Mesendoderm (in vitro differentiated cells): ENCODE data around the gene ATP6V0C.
A peak's percentile ranks its signal among the peaks of the same experiment; 100 is the strongest.

Experiments
- DNase-seq: peaks from one replicate; pipeline ENCODE4 v3.0.0; 2013
- H2AK5ac ChIP-seq: 2 replicates; pipeline ENCODE4 v1.6.1; 2013; ENCODE audit warnings: low read length, inconsistent platforms
- H2BK120ac ChIP-seq: 2 replicates; pipeline ENCODE4 v1.6.1; 2013; ENCODE audit warnings: low read depth, mild to moderate bottlenecking, low read length, moderate library complexity, mixed read lengths
- H2BK15ac ChIP-seq: replicated peaks from 2 replicates; pipeline ENCODE4 v1.6.1; 2013; ENCODE audit warnings: low read depth, mild to moderate bottlenecking, moderate library complexity
- H2BK5ac ChIP-seq: 2 replicates; pipeline ENCODE4 v1.6.1; 2013; ENCODE audit warnings: low read length, inconsistent platforms
- H3K18ac ChIP-seq: 2 replicates; pipeline ENCODE4 v1.6.1; 2013; ENCODE audit warnings: mild to moderate bottlenecking, low read length, mixed read lengths
- H3K23ac ChIP-seq: one replicate; pipeline ENCODE4 v1.6.1; 2013; ENCODE audit warnings: low read length
- H3K27ac ChIP-seq: 2 replicates; pipeline ENCODE4 v1.5.1; 2013; ENCODE audit warnings: low read depth, mild to moderate bottlenecking, inconsistent platforms, low read length, moderate library complexity
- H3K27me3 ChIP-seq: 2 replicates; pipeline ENCODE4 v1.6.1; 2013; ENCODE audit warnings: low read length, control low read depth, mild to moderate bottlenecking, inconsistent platforms; ENCODE audit not compliant: insufficient read depth, poor library complexity
- H3K36me3 ChIP-seq: 2 replicates; pipeline ENCODE4 v1.6.1; 2013; ENCODE audit warnings: low read length, inconsistent platforms; ENCODE audit not compliant: control insufficient read depth, insufficient read depth
- H3K4ac ChIP-seq: one replicate; pipeline ENCODE4 v1.6.1; 2013; ENCODE audit warnings: low read depth, mild to moderate bottlenecking, low read length, moderate library complexity
- H3K4me1 ChIP-seq: 2 replicates; pipeline ENCODE4 v1.6.1; 2013; ENCODE audit warnings: low read depth, low read length, inconsistent platforms; ENCODE audit not compliant: control insufficient read depth
- H3K4me2 ChIP-seq: 2 replicates; pipeline ENCODE4 v1.6.1; 2013; ENCODE audit warnings: low read length
- H3K4me3 ChIP-seq: 2 replicates; pipeline ENCODE4 v1.5.1; 2013; ENCODE audit warnings: mild to moderate bottlenecking, low read length
- H3K56ac ChIP-seq: one replicate; pipeline ENCODE4 v1.6.1; 2013; ENCODE audit warnings: low read length
- H3K79me1 ChIP-seq: 2 replicates; pipeline ENCODE4 v1.6.1; 2013; ENCODE audit warnings: low read length, inconsistent platforms
- H3K79me2 ChIP-seq: 2 replicates; pipeline ENCODE4 v1.6.1; 2013; ENCODE audit warnings: mild to moderate bottlenecking, low read length; ENCODE audit not compliant: control insufficient read depth, insufficient read depth
- H3K9ac ChIP-seq: 2 replicates; pipeline ENCODE4 v1.6.1; 2013; ENCODE audit warnings: low read length, inconsistent platforms
- H4K5ac ChIP-seq: one replicate; pipeline ENCODE4 v1.6.1; 2013; ENCODE audit warnings: low read length
- H4K8ac ChIP-seq: one replicate; pipeline ENCODE4 v1.6.1; 2013; ENCODE audit warnings: low read depth, mild to moderate bottlenecking, control low read depth, low read length, moderate library complexity
- WGBS: extraction: QIAGEN DNeasy Blood & Tissue Kit; methylation state at CpG from one replicate; pipeline ENCODE4 v1.1.7; 2013; ENCODE audit warnings: low lambda C conversion rate, missing lambda C conversion rate; ENCODE audit not compliant: insufficient coverage; ENCODE audit errors: extremely low coverage; 5-methylcytosine and 5-hydroxymethylcytosine counted together

ATP6V0C gene

DNA sequence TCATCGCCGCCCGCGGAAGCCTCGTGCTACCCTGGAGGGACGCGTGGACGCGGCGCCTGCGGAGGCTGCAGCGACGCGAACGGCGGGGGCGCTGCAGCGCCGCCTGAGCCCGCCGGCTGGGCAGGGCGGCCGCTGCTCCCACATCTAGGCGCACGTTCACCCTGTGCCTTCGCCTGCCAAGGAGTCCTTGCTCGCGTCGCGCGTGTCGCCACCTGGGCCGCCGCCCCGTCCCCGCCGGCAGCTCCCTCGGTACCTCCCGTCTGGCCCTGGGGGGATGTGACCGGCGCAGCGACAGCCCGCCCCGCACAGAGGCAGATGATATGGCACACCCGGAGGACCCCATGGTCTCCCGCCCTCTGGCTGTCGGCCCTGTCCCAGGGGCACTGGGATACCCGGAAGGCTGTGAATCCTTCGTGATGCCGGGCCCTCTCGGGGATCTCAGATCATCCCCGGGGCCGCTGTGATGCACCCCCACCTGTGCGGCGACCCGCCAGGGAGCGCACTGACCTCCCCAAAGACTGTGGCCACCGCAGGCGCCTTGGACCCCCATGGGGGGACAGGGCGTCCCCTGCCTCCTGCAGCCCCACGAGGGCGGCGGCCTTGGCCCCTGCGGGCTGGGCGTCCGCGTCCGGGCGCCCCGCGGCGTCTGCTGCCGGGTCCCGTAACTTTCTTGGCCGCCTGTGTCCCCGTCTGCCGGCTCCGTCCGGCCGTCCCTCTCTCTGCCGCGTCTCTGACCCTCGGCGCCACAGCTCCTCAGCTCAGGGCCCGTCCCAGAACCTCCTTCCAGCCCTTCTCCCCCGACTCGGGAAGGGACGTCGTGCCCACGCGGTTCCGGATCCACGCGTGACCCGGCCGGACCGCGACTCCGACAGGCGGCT is 39.5 kb upstream of the ATP6V0C start:
- no peak overlapping the region for H2AK5ac ChIP-seq
- H3K4me3 ChIP-seq: peak overlapping the region; percentile 62
- H3K79me1 ChIP-seq: no peaks in the 10 kb centered on the region
- no peak overlapping the region for H3K23ac ChIP-seq
- H3K56ac ChIP-seq: peak overlapping the region; percentile 98
- H3K18ac ChIP-seq: peak overlapping the region; percentile 65
- WGBS: no CpG with 5 or more reads among the region's 100 CpGs
- peaks cover 8% of the 10 kb centered on the region for H3K27me3 ChIP-seq
- no peak overlapping the region for H3K27ac ChIP-seq
- H4K5ac ChIP-seq: no peak overlapping the region
- H3K36me3 ChIP-seq: no peaks in the 10 kb centered on the region
- H3K4me1 ChIP-seq: no peaks in the 10 kb centered on the region
- no peak overlapping the region for H2BK15ac ChIP-seq
- H2BK5ac ChIP-seq: no peak overlapping the region
- H3K79me2 ChIP-seq: no peaks in the 10 kb centered on the region
- H3K9ac ChIP-seq: peak overlapping the region; percentile 89
- H2BK120ac ChIP-seq: no peak overlapping the region
- peak overlapping the region; percentile 60 for H3K4ac ChIP-seq
- no peak for DNase-seq
- H4K8ac ChIP-seq: no peak overlapping the region
- H3K4me2 ChIP-seq: peak overlapping the region; percentile 96

DNA sequence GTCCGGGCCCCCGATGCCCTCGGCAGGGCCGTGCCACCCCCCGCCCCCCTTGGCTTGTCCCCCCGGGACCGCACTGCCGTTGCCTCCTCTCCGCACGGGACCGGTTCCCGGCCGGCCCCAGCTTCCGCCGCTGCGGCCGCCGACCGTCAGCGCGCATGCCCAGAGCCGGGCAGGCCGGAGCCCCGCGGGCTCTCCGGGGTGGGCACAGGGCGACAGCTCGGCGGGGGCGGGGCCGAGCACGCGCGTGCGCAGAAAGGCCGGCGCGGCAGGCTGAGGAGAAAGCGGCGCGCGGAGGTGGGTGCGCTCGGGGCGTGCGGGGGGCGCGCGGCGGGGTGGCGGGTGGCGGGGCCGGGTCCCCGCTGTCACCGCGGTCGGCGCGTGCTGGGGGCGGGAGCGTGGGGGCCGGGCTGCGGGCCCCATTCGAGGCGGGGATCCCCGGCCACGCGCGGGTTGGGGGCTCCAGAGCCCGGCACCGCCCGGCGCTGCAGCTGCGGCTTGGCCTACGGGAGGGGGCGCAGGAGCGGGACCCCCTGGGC is 38.8 kb upstream of the ATP6V0C start, which contains the start of gene TBC1D24:
TBC1D24 (plus strand) TSS at position 251 of the 536 bp plus-strand sequence. CDS start 21,022 bp downstream, outside the sequence.
- no peak within 1 kb of the TSS for H4K5ac ChIP-seq
- H4K8ac ChIP-seq: no peak within 1 kb of the TSS
- peak within 1 kb of the TSS; percentile 65 for H3K18ac ChIP-seq
- peak within 1 kb of the TSS; percentile 60 for H3K4ac ChIP-seq
- no peaks in the 10 kb centered on the region for H3K36me3 ChIP-seq
- peak within 1 kb of the TSS; percentile 89 for H3K9ac ChIP-seq
- H3K79me1 ChIP-seq: no peaks in the 10 kb centered on the region
- no peaks in the 10 kb centered on the region for H3K79me2 ChIP-seq
- peaks cover 8% of the 10 kb centered on the region for H3K27me3 ChIP-seq
- peak within 1 kb of the TSS; percentile 62 for H3K4me3 ChIP-seq
- H2AK5ac ChIP-seq: no peak within 1 kb of the TSS
- DNase-seq: peak; percentile 82
- H3K4me1 ChIP-seq: no peaks in the 10 kb centered on the region
- H3K23ac ChIP-seq: no peak within 1 kb of the TSS
- peak within 1 kb of the TSS; percentile 96 for H3K4me2 ChIP-seq
- no peak within 1 kb of the TSS for H3K27ac ChIP-seq
- peak within 1 kb of the TSS; percentile 98 for H3K56ac ChIP-seq
- no peak within 1 kb of the TSS for H2BK15ac ChIP-seq
- no CpG with 5 or more reads among the region's 77 CpGs for WGBS
- H2BK5ac ChIP-seq: no peak within 1 kb of the TSS
- H2BK120ac ChIP-seq: no peak within 1 kb of the TSS

DNA sequence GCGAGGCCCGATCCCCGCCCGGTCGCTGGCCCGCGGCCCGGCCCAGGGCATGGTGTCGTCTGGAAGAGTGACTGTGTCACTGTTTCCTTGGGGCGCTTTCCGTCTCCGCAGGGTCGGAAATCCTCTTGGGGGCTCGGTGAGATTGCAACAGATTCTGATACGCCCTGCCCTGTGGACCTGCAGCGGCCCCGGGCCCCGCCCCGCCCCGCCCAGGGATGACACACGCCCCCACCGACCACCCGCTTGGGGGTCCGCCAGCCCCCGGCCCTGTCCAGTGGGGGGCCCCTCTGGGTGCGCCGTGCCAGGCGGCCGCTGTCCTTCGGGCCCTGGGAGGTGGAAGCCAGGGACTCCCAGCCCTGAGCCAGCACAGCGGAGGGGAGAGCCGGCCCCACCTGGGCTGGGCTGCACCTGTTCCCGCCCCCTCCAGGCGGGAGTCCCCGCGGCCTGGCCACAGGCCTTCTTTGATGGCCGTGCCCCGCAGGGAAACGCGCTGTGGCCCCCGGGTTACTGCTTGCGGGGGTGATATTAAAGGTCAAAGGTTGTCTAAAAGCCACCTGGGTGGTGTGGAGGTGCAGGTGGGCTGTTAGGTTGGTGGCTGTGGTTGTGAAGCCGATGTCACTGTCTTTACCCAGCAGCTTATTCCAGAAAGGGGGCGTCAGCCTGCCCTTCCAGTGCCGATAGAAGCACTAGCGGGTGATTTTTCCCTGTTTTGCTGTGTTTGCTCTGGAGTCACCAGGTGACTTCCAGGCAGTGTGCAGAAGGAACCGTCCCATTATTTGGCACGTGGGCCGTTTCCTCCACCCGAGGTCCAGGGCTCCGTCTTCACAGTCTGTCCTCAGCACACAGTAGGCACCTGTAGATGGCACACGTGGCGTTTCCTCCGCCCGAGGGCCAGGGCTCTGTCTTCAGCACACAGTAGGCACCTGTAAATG is 38.1 kb upstream of the ATP6V0C start:
- Histone ChIP-seq H3K4ac (no peak overlapping the region), H3K23ac (no peak overlapping the region), H4K5ac (no peak overlapping the region), H2AK5ac (no peak overlapping the region), H4K8ac (no peak overlapping the region), H2BK5ac (no peak overlapping the region), H2BK120ac (no peak overlapping the region), H3K79me2 (no peaks in the 10 kb centered on the region), H3K9ac (peak overlapping the region; percentile 76), H3K27me3 (peaks cover 6% of the 10 kb centered on the region), H3K27ac (no peak overlapping the region), H3K56ac (peak overlapping the region; percentile 85), H3K4me1 (no peaks in the 10 kb centered on the region), H2BK15ac (no peak overlapping the region), H3K18ac (peak overlapping the region; percentile 44), H3K4me2 (peak overlapping the region; percentile 75), H3K79me1 (no peaks in the 10 kb centered on the region), H3K4me3 (peak overlapping the region; percentile 58), H3K36me3 (no peaks in the 10 kb centered on the region)
- no CpG with 5 or more reads among the region's 55 CpGs for WGBS
- DNase-seq: peak; percentile 29

DNA sequence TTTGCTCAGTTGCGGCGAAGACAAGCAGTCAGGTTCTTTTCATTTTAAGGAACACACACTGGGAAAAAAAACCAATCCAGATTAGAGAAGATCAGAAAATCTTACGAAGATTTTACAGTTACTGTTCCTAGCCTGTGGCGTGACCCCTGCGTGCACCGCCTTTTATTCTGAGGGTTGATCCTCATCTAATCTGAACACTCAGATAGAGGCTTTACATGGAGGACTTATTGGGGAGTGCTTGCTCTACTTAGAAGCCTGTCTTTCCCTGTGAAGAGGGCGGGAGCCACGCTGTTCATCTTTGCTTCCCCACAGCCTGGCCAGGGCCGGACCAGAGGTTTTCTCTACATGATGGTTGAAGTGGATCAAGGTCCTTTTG is 37.4 kb upstream of the ATP6V0C start:
- no CpG with 5 or more reads among the region's 9 CpGs for WGBS
- Histone ChIP-seq H2BK5ac (no peak overlapping the region), H3K9ac (no peak overlapping the region), H3K27ac (no peak overlapping the region), H3K27me3 (peaks cover 6% of the 10 kb centered on the region), H3K4ac (no peak overlapping the region), H3K36me3 (no peaks in the 10 kb centered on the region), H3K4me1 (no peaks in the 10 kb centered on the region), H3K4me2 (no peak overlapping the region), H2BK120ac (no peak overlapping the region), H3K4me3 (no peak overlapping the region), H3K79me1 (no peaks in the 10 kb centered on the region), H3K18ac (no peak overlapping the region), H4K8ac (no peak overlapping the region), H2BK15ac (no peak overlapping the region), H4K5ac (no peak overlapping the region), H3K79me2 (no peaks in the 10 kb centered on the region), H2AK5ac (no peak overlapping the region), H3K56ac (no peak overlapping the region), H3K23ac (no peak overlapping the region)
- DNase-seq: no peak

DNA sequence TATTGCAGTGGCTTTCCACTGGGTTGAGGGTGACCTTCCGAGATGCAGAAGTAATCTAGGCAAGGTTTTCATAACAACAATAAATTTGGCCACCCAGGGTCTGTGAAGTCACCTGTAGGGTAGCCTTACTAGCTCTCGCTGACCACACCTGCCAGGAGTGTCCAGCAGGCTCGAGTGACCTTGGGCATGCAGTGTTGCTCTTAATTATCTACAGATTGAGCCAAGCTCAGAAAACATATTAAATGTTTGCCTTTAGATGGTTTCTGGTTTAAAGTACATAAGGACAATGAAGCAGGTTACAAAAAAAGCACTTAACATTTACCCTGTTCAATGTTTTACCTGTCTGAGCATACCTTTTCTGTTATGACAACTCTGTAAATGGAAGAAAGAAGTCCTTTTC is 37.0 kb upstream of the ATP6V0C start:
- no peaks in the 10 kb centered on the region for H3K36me3 ChIP-seq
- no peak overlapping the region for H3K4me3 ChIP-seq
- H3K27ac ChIP-seq: no peak overlapping the region
- H4K5ac ChIP-seq: no peak overlapping the region
- no peak overlapping the region for H3K18ac ChIP-seq
- no peak overlapping the region for H2BK120ac ChIP-seq
- no peak overlapping the region for H3K56ac ChIP-seq
- no peaks in the 10 kb centered on the region for H3K79me2 ChIP-seq
- no peak overlapping the region for H2AK5ac ChIP-seq
- no peak overlapping the region for H2BK5ac ChIP-seq
- no CpG with 5 or more reads among the region's 3 CpGs for WGBS
- DNase-seq: no peak
- no peak overlapping the region for H3K4me2 ChIP-seq
- no peak overlapping the region for H3K23ac ChIP-seq
- no peak overlapping the region for H2BK15ac ChIP-seq
- no peak overlapping the region for H4K8ac ChIP-seq
- no peak overlapping the region for H3K9ac ChIP-seq
- peaks cover 4% of the 10 kb centered on the region for H3K27me3 ChIP-seq
- no peak overlapping the region for H3K4ac ChIP-seq
- H3K79me1 ChIP-seq: no peaks in the 10 kb centered on the region
- no peaks in the 10 kb centered on the region for H3K4me1 ChIP-seq
